PFSK-1 (cell line): ENCODE measurements around the gene SGPP1.

Source experiments
- FOXP2 ChIP-seq: optimal IDR thresholded peaks from 2 replicates; pipeline ENCODE3; 2011; ENCODE audit warnings: borderline replicate concordance, control low read depth, inconsistent platforms; ENCODE audit not compliant: insufficient read depth; ENCODE audit errors: extremely low read length, extremely low read depth
- POLR2AphosphoS5 ChIP-seq: IDR thresholded peaks from 2 replicates; pipeline ENCODE4 v1.6.1; 2012; ENCODE audit warnings: low read depth, mild to moderate bottlenecking, control low read depth, low read length, moderate library complexity
- SIN3A ChIP-seq: IDR thresholded peaks from 2 replicates; pipeline ENCODE4 v1.6.1; 2012; ENCODE audit warnings: mild to moderate bottlenecking, low read length, moderate library complexity, borderline replicate concordance; ENCODE audit not compliant: insufficient read depth
- TAF1 ChIP-seq: IDR thresholded peaks from 2 replicates; pipeline ENCODE4 v1.6.1; 2012; ENCODE audit warnings: low read length, control low read depth, borderline replicate concordance; ENCODE audit not compliant: insufficient read depth
- TF ChIP-seq, protein P1 (sequence below), 2 experiments: IDR thresholded peaks; 2 replicates each; pipeline versions ENCODE4 v1.6.1 to v1.8.0; 2011 to 2012; ENCODE audit warnings: low read depth in 2 of 2, low read length in 2 of 2, control low read depth in 1 of 2, inconsistent platforms in 1 of 2, mild to moderate bottlenecking in 1 of 2, moderate library complexity in 1 of 2; ENCODE audit not compliant: insufficient read depth in 1 of 2

SGPP1 gene

DNA sequence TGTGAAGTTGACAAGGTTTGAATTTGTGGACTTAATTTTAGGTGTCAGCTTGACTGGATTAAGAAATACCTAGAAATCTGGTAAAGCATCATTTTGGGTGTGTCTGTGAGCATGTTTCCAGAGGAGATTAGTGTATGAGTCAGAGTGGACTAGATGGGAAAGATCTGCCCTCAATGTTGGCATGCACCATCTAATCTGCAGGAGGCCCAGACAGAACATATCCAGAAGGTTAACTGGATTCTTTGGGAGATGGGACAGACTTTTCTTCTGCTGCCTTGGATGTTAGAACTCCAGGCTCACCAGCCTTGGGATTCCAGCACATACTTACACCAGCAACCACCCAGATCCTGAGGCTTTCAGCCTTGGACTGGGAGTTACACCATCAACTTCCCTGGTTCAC, 14.1 kb downstream of the SGPP1 start:
- TF ChIP-seq FOXP2 (no peak), TAF1 (no peak), POLR2AphosphoS5 (no peak), SIN3A (no peak)
- TF ChIP-seq, protein P1, sequence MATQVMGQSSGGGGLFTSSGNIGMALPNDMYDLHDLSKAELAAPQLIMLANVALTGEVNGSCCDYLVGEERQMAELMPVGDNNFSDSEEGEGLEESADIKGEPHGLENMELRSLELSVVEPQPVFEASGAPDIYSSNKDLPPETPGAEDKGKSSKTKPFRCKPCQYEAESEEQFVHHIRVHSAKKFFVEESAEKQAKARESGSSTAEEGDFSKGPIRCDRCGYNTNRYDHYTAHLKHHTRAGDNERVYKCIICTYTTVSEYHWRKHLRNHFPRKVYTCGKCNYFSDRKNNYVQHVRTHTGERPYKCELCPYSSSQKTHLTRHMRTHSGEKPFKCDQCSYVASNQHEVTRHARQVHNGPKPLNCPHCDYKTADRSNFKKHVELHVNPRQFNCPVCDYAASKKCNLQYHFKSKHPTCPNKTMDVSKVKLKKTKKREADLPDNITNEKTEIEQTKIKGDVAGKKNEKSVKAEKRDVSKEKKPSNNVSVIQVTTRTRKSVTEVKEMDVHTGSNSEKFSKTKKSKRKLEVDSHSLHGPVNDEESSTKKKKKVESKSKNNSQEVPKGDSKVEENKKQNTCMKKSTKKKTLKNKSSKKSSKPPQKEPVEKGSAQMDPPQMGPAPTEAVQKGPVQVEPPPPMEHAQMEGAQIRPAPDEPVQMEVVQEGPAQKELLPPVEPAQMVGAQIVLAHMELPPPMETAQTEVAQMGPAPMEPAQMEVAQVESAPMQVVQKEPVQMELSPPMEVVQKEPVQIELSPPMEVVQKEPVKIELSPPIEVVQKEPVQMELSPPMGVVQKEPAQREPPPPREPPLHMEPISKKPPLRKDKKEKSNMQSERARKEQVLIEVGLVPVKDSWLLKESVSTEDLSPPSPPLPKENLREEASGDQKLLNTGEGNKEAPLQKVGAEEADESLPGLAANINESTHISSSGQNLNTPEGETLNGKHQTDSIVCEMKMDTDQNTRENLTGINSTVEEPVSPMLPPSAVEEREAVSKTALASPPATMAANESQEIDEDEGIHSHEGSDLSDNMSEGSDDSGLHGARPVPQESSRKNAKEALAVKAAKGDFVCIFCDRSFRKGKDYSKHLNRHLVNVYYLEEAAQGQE (IDR thresholded peaks at IDR 0.05; ENCODE audit: insufficient read depth in 1 of 2, low read depth in 2 of 2, low read length in 2 of 2): no peak

DNA sequence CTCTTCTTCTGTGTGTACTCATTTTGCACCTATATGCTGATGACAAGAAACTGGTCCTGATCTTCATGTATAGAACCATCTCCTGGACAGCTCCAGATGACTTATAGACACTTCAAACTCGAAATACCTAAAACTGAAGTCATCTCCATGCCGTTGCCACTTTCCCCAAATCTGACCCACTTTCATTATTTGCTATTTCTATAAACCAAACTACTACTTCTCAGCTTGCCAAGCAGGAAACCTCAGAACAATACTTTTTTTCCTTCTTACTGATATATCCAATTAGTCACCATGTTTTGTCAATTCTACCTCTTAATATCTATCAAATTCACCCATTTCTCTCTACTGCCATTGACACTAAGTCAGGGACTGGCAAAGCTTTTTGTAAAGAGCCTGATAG, 14.8 kb downstream of the SGPP1 start:
- TF ChIP-seq FOXP2 (no peak), SIN3A (no peak), POLR2AphosphoS5 (no peak)
- TF ChIP-seq, protein P1 (IDR thresholded peaks at IDR 0.05; ENCODE audit: insufficient read depth in 1 of 2, low read depth in 2 of 2, low read length in 2 of 2): no peak

DNA sequence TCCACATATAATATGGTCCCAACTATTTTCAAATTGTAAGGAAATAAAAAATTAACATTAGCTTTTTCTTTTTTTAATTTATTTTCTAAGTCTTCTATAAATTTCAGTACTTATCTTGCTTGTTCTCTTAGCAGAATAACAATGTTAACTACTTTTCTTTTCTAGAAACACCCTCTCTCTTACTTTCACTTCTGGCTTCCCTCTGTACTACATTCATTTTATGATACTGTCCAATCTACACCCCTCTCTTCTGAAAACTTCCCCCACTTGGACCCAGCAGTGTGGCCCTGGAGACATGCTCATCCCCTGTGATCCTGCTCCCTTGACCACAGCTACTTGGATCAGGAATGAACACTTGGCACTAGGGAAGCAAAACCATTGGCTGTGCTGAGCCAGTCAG, 15.7 kb downstream of the SGPP1 start:
- TF ChIP-seq SIN3A: no peak

DNA sequence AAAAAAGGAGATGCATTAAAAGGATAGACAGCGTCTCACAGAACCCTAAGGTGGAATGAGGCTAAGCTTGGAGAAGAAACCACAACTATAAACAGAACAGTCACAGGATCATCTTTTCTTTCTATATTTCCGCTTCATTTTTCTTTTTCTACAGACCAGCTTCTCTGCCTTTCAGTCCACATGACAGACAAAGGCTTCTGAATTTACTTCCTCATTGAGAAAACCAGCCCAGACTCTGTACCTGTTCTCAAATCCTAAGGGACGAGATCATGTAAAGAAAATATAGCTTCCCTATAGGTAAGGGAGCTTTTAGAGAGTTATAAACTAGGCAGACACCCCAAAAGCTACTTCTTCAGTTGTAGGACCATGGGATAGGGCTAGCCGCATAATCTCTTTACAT, 17.4 kb downstream of the SGPP1 start:
- TF ChIP-seq, protein P1 (IDR thresholded peaks at IDR 0.05; ENCODE audit: insufficient read depth in 1 of 2, low read depth in 2 of 2, low read length in 2 of 2): no peak
- TF ChIP-seq FOXP2 (no peak), TAF1 (no peak), SIN3A (no peak), POLR2AphosphoS5 (no peak)

DNA sequence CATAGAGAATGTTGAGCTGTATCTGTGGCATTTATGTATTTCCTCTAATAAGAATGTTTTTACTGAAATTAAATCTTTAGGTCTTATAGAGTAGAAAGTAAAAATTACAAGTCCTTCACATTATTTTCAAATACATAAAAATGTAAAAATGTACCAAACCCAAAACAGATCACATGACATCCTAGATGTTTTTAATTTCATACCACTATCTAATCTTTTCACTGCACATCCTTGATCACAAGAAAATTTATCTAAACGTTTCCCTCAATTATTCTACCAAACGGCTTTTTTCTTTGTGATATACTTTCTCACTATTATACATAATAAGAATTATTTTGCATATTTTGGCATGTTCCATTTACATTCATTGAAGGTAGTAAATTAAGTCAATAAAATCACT, 18.3 kb downstream of the SGPP1 start:
- TF ChIP-seq POLR2AphosphoS5: no peak
- TF ChIP-seq SIN3A: no peak
- no peak for TF ChIP-seq FOXP2
- TF ChIP-seq TAF1: no peak
- TF ChIP-seq, protein P1 (IDR thresholded peaks at IDR 0.05; ENCODE audit: insufficient read depth in 1 of 2, low read depth in 2 of 2, low read length in 2 of 2): no peak
